HepG2 (cell line): ENCODE results near the gene CYSLTR2. TPM values are rescaled to one million over a fixed set of nuclear protein-coding genes. Genes with fewer than 3 reads are reported as not detected.

Source experiments
- ATAC-seq: fragments of 200-7000 bp; cut with Tn5 transposase; 3 replicates; pipeline ENCODE4 v1.9.1; 2020; ENCODE audit warnings: mild to moderate bottlenecking, moderate library complexity
- BruUV-seq: library from RNA; stranded (reverse); fragments of 400-500 nt; replicated peaks from 2 replicates; lab custom pipeline; 2021; lab: Mats Ljungman, UMichigan
- CTCF ChIA-PET: fragments of 300-600 bp; formaldehyde crosslinking; extraction: SDS; loops from one replicate; lab custom pipeline; 2021; ENCODE audit warnings: low total read pairs, inconsistent platforms, low intra/inter-chr PET ratio; lab: Yijun Ruan, JAX
- POLR2A ChIA-PET: fragments of 350-600 bp; sonication (Branson Sonifier 250); formaldehyde crosslinking; loops from one replicate; lab custom pipeline; 2020; ENCODE audit warnings: antibody characterized with exemption, inconsistent platforms; lab: Yijun Ruan, JAX
- DNase-seq: peaks from one replicate; pipeline ENCODE4 v3.0.0-alpha.2; 2015; ENCODE audit warnings: low spot score
- FAIRE-seq: peaks from 3 replicates; lab custom pipeline; 2011; peaks lifted over from hg19 to GRCh38; lab: Jason Lieb, UNC
- H2AFZ ChIP-seq: one replicate; pipeline ENCODE4 v1.6.1; 2011; ENCODE audit warnings: low read length, inconsistent platforms
- H3K27ac ChIP-seq: fragments of 300-600 bp; 3 replicates; pipeline ENCODE4 v1.8.0; 2011; ENCODE audit warnings: mixed run types, mild to moderate bottlenecking, mixed read lengths, low read length, inconsistent platforms; ENCODE audit not compliant: insufficient read depth; ENCODE audit errors: extremely low read length
- H3K27me3 ChIP-seq, 2 experiments: fragments of 200-600 bp in 1 of 2; 2 replicates in 1 of 2; 3 replicates in 1 of 2; pipeline versions ENCODE4 v1.6.0 to v1.8.0; 2011; ENCODE audit warnings: low read length in 2 of 2, mild to moderate bottlenecking in 2 of 2, moderate library complexity in 2 of 2, inconsistent platforms in 1 of 2; ENCODE audit not compliant: insufficient read depth in 2 of 2, control insufficient read depth in 1 of 2
- H3K36me3 ChIP-seq, 2 experiments: fragments of 200-600 bp in 1 of 2; replicated peaks in 1 of 2; 2 replicates in 1 of 2; 3 replicates in 1 of 2; pipeline versions ENCODE4 v1.5.1 to v1.8.0; 2011; ENCODE audit warnings: low read length in 2 of 2, inconsistent platforms in 1 of 2; ENCODE audit not compliant: insufficient read depth in 2 of 2, control insufficient read depth in 1 of 2
- H3K4me1 ChIP-seq: 2 replicates; pipeline ENCODE4 v1.5.1; 2012; ENCODE audit warnings: low read length, inconsistent platforms; ENCODE audit not compliant: insufficient read depth
- H3K4me2 ChIP-seq: 2 replicates; pipeline ENCODE4 v1.6.0; 2011; ENCODE audit warnings: low read depth, low read length, inconsistent platforms
- H3K4me3 ChIP-seq, 3 experiments: fragments of 200-600 bp in 1 of 3; sonication (generic), shearing (Covaris generic) in 1 of 3; replicated peaks in 1 of 3; 2 replicates each; pipeline ENCODE4 v1.5.1; 2011 to 2016; ENCODE audit warnings: low read length in 3 of 3, inconsistent platforms in 2 of 3, low read depth in 2 of 3, mild to moderate bottlenecking in 2 of 3, control low read depth in 1 of 3, mixed read lengths in 1 of 3; ENCODE audit not compliant: insufficient read depth in 1 of 3
- H3K79me2 ChIP-seq: one replicate; pipeline ENCODE4 v1.6.1; 2011; ENCODE audit warnings: low read length, inconsistent platforms; ENCODE audit not compliant: insufficient read depth
- H3K9ac ChIP-seq: 2 replicates; pipeline ENCODE4 v1.6.0; 2011; ENCODE audit warnings: mild to moderate bottlenecking, low read depth, low read length, inconsistent platforms; ENCODE audit not compliant: insufficient read depth
- H3K9me3 ChIP-seq: 2 replicates; pipeline ENCODE4 v1.5.1; 2012; ENCODE audit warnings: mild to moderate bottlenecking, low read length
- H4K20me1 ChIP-seq: 2 replicates; pipeline ENCODE4 v1.6.0; 2011; ENCODE audit warnings: inconsistent platforms, mild to moderate bottlenecking, low read length, moderate library complexity; ENCODE audit not compliant: insufficient read depth
- IRF2 ChIP-seq: IDR thresholded peaks from 2 replicates; pipeline ENCODE4 v1.6.1; 2018; ENCODE audit warnings: missing genetic modification reagents, missing compliant biosample characterization
- RBFOX2 ChIP-seq: fragments of 200-400 bp; formaldehyde crosslinking; IDR thresholded peaks from 2 replicates; pipeline ENCODE4 v1.6.1; 2017; ENCODE audit warnings: low read depth, mild to moderate bottlenecking, low read length
- RORA ChIP-seq: sonication (generic); formaldehyde crosslinking; IDR thresholded peaks from 2 replicates; pipeline ENCODE4 v1.5.0; 2020; ENCODE audit warnings: mild to moderate bottlenecking, missing genetic modification reagents, moderate library complexity
- TEF ChIP-seq: sonication (generic); formaldehyde crosslinking; IDR thresholded peaks from 2 replicates; pipeline ENCODE4 v1.5.0; 2020; ENCODE audit warnings: missing genetic modification reagents
- THRA ChIP-seq: sonication (generic); formaldehyde crosslinking; IDR thresholded peaks from 2 replicates; pipeline ENCODE4 v1.4.0; 2020; ENCODE audit warnings: missing genetic modification reagents, borderline replicate concordance
- ZNF121 ChIP-seq: sonication (generic); formaldehyde crosslinking; IDR thresholded peaks from 2 replicates; pipeline ENCODE4 v1.5.0; 2020; ENCODE audit warnings: mild to moderate bottlenecking, missing genetic modification reagents
- WGBS: methylation state at CpG from one replicate; pipeline ENCODE4 v1.1.6; 2017; ENCODE audit warnings: low lambda C conversion rate; 5-methylcytosine and 5-hydroxymethylcytosine counted together
- in situ Hi-C: cut with HindIII; loops from 2 replicates; pipeline ENCODE4 v1.10.0; 2017; ENCODE audit warnings: low pct_unique_long_range_greater_than_20kb; ENCODE audit not compliant: extremely low pct_ligation_motif_present
- intact Hi-C: fragments of 100-400 bp; cut with micrococcal nuclease; formaldehyde crosslinking; loops from one replicate; pipeline ENCODE4 v1.10.0; 2022; ENCODE audit not compliant: unreplicated experiment
- polyA plus RNA-seq, 8 experiments: library from polyadenylated mRNA; depleted of rRNA in 3 of 8; stranded (reverse) in 7 of 8; unstranded in 1 of 8; fragments of >200 nt; fragmentation: Illumina TruSeq in 4 of 8; extraction: Trizol in 4 of 8; gene quantifications; 2 replicates each; pipeline versions ENCODE4 v1.2.1 to v1.2.3, GENCODE V29; 2011 to 2016; ENCODE audit warnings: low read depth in 4 of 8, missing spikeins in 1 of 8, mixed read lengths in 1 of 8; ENCODE audit not compliant: insufficient read depth in 1 of 8
- total RNA-seq, 5 experiments: library from RNA; depleted of rRNA; stranded (reverse); fragments of >200 nt; fragmentation: Illumina TruSeq; extraction: Trizol; gene quantifications; 2 replicates each; pipeline ENCODE4 v1.2.3, GENCODE V29; 2016; ENCODE audit warnings: low read depth in 1 of 5
- TF ChIP-seq, protein P1 (sequence below): sonication (generic); formaldehyde crosslinking; IDR thresholded peaks from 2 replicates; pipeline ENCODE4 v1.4.0; 2020; ENCODE audit warnings: missing genetic modification reagents
- TF ChIP-seq, protein P2 (sequence below): sonication (generic); formaldehyde crosslinking; conservative IDR thresholded peaks from 2 replicates; pipeline ENCODE4 v1.8.0; 2022; ENCODE audit warnings: missing genetic modification reagents

The CYSLTR2 gene
- total and polyA plus RNA-seq, 2 of the 13 experiments (the other 11 are each of a cell fraction or from before 2014, with no cell fraction given) = not detected

GRCh38 chr13:48726711-48727110 is 73.0 kb downstream of the CYSLTR2 start:
- BruUV-seq = no TSS peak
- Histone ChIP-seq H3K27ac (no peak overlapping the region), H3K4me1 (no peaks in the 10 kb centered on the region), H3K36me3 (no peaks in the 10 kb centered on the region), H3K79me2 (no peaks in the 10 kb centered on the region), H4K20me1 (no peaks in the 10 kb centered on the region), H3K9ac (no peak overlapping the region), H3K4me3 (no peak overlapping the region), H3K27me3 (peaks cover 0 to 2% of the 10 kb centered on the region in 2 experiments; a peak in 1 of 5 replicates), H3K4me2 (no peak overlapping the region), H3K9me3 (no peaks in the 10 kb centered on the region), H2AFZ (no peak overlapping the region)
- in situ Hi-C loops (no loop called here), intact Hi-C loops (no loop called here)
- TF ChIP-seq THRA (CRISPR knock-in tag) (no peak), ZNF121 (CRISPR knock-in tag) (no peak), IRF2 (no peak), RBFOX2 (no peak), RORA (CRISPR knock-in tag) (no peak), TEF (CRISPR knock-in tag) (no peak)
- TF ChIP-seq, protein P1, sequence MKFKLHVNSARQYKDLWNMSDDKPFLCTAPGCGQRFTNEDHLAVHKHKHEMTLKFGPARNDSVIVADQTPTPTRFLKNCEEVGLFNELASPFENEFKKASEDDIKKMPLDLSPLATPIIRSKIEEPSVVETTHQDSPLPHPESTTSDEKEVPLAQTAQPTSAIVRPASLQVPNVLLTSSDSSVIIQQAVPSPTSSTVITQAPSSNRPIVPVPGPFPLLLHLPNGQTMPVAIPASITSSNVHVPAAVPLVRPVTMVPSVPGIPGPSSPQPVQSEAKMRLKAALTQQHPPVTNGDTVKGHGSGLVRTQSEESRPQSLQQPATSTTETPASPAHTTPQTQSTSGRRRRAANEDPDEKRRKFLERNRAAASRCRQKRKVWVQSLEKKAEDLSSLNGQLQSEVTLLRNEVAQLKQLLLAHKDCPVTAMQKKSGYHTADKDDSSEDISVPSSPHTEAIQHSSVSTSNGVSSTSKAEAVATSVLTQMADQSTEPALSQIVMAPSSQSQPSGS (CRISPR knock-in tag) = no peak
- TF ChIP-seq, protein P2, sequence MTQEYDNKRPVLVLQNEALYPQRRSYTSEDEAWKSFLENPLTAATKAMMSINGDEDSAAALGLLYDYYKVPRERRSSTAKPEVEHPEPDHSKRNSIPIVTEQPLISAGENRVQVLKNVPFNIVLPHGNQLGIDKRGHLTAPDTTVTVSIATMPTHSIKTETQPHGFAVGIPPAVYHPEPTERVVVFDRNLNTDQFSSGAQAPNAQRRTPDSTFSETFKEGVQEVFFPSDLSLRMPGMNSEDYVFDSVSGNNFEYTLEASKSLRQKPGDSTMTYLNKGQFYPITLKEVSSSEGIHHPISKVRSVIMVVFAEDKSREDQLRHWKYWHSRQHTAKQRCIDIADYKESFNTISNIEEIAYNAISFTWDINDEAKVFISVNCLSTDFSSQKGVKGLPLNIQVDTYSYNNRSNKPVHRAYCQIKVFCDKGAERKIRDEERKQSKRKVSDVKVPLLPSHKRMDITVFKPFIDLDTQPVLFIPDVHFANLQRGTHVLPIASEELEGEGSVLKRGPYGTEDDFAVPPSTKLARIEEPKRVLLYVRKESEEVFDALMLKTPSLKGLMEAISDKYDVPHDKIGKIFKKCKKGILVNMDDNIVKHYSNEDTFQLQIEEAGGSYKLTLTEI (CRISPR knock-in tag) = no peak
- DNase-seq (no peak), ATAC-seq (no peak), FAIRE-seq (no peak)
- WGBS = 0% methylated on average over 2 of the region's 2 CpGs
- POLR2A ChIA-PET = no interaction called here
- CTCF ChIA-PET = no interaction called here
